Heart left ventricle (tissue), 13 donors: ENCODE results near the gene XKR7.

Experiments
- CTCF ChIP-seq, 12 donors: fragments of 200-600 bp; sonication (generic) in 4 of 12; IDR thresholded peaks; one replicate each; pipeline versions ENCODE4 v1.5.0 to v1.8.0; 2018 to 2022; ENCODE audit warnings: antibody characterized with exemption in 12 of 12, mild to moderate bottlenecking in 5 of 12
- POLR2A ChIP-seq, 2 donors: fragments of 450-650 bp; IDR thresholded peaks; one replicate each; pipeline ENCODE4 v1.6.1; 2017; ENCODE audit warnings: antibody characterized with exemption in 2 of 2, mild to moderate bottlenecking in 2 of 2, moderate library complexity in 2 of 2
- donor health status: ischemic (EF 13 %, LVEDD 7.1; RV severe dilation, severe dysfunction).
- donor health status: DM: no; HTN: yes; CAD: no.
- donor health status: DM: no; HTN: no; CAD: no.
- donor health status: ischemic (EF 25% LVEDD 6.9; RV normal size, moderate dysfunction).
- donor health status: ischemic (EF 25% LVEDD 5.7; RV mildly dilated, moderate dysfunction).
- donor health status: ischemic (EF 35%, LVEDD 5.7; RV mildly dilated, moderate dysfunction).
- donor health status: nonischemic (EF 11% LVEDD 7.7; RV severe dilation, severe dysfunction).
- donor health status: DM: yes; HTN: yes; CAD: no.
- donor health status: PGD.
- donor health status: ischemic (EF 29% LVEDD 5.4; RV normal size, mild dysfunction).
- donor health status: nonischemic (EF 23%, LVEDD 6.1; RV moderate dilation, normal function).

- TF ChIP-seq CTCF (IDR thresholded peaks at IDR 0.05) (no peak), POLR2A (IDR thresholded peaks at IDR 0.05) (no peak)
Observed at GRCh38 chr20:31949877-31950646, 17.9 kb upstream of the XKR7 start.
